Activated naive CD8-positive, alpha-beta T cell (primary cell): Measurements from ENCODE around the gene PSMC5.
"Not testable (repeated sequence)": the region's sequence is repeated elsewhere in the genome, so short reads cannot be mapped to it uniquely, and the experiment has no call there.

Source experiments
- H3K27ac Mint-ChIP-seq: one replicate; pipeline ENCODE4 v1.8.0; 2021; ENCODE audit warnings: mixed read lengths
- H3K27me3 Mint-ChIP-seq: one replicate; pipeline ENCODE4 v1.8.0; 2021; ENCODE audit warnings: mixed read lengths
- H3K36me3 Mint-ChIP-seq: one replicate; pipeline ENCODE4 v1.8.0; 2021; ENCODE audit warnings: mixed read lengths
- H3K4me1 Mint-ChIP-seq: one replicate; pipeline ENCODE4 v1.8.0; 2021; ENCODE audit warnings: low read depth, mixed read lengths
- H3K4me3 Mint-ChIP-seq: one replicate; pipeline ENCODE4 v1.8.0; 2021; ENCODE audit warnings: mild to moderate bottlenecking, mixed read lengths
- H3K9me3 Mint-ChIP-seq: one replicate; pipeline ENCODE4 v1.8.0; 2021; ENCODE audit warnings: low read depth, mixed read lengths

PSMC5 gene

GRCh38 chr17:63827002-63827800, at the start of gene PSMC5, which contains the start of gene FTSJ3:
TSS of gene PSMC5 (plus strand) at chr17:63827431. CDS start at chr17:63827491, 60 bp downstream.
TSS of gene FTSJ3 (minus strand) at chr17:63827663. CDS start at chr17:63826902, 761 bp downstream.
- peaks cover 17% of the 10 kb centered on the region for H3K36me3 Mint-ChIP-seq
- H3K9me3 Mint-ChIP-seq = no peaks in the 10 kb centered on the region
- peaks cover 69% of the 10 kb centered on the region for H3K4me1 Mint-ChIP-seq
- no peaks in the 10 kb centered on the region for H3K27me3 Mint-ChIP-seq
- peak within 1 kb of the TSS; percentile 96 for H3K4me3 Mint-ChIP-seq
- H3K27ac Mint-ChIP-seq = peak within 1 kb of the TSS; percentile 100

- Mint-ChIP-seq H3K27ac (peak overlapping the region; percentile 79), H3K4me3 (peak overlapping the region; percentile 33), H3K9me3 (no peaks in the 10 kb centered on the region), H3K4me1 (peaks cover 74% of the 10 kb centered on the region), H3K36me3 (peaks cover 7% of the 10 kb centered on the region), H3K27me3 (no peaks in the 10 kb centered on the region)
These were observed 46.7 kb upstream of the PSMC5 start for GRCh38 chr17:63780507-63780906.

GRCh38 chr17:63780928-63781327, 46.3 kb upstream of the PSMC5 start:
- Mint-ChIP-seq H3K27me3 (no peaks in the 10 kb centered on the region), H3K9me3 (no peaks in the 10 kb centered on the region), H3K36me3 (peaks cover 9% of the 10 kb centered on the region), H3K4me3 (peak overlapping the region; percentile 57), H3K27ac (peak overlapping the region; percentile 79), H3K4me1 (peaks cover 74% of the 10 kb centered on the region)

GRCh38 chr17:63783522-63783921, 43.7 kb upstream of the PSMC5 start:
- Mint-ChIP-seq H3K36me3 (peaks cover 2% of the 10 kb centered on the region), H3K9me3 (no peaks in the 10 kb centered on the region), H3K4me1 (peaks cover 50% of the 10 kb centered on the region), H3K27me3 (no peaks in the 10 kb centered on the region), H3K27ac (peak overlapping the region; percentile 55), H3K4me3 (no peak overlapping the region)

- Mint-ChIP-seq H3K27ac (peak overlapping the region; percentile 35), H3K9me3 (no peaks in the 10 kb centered on the region), H3K4me3 (no peak overlapping the region), H3K36me3 (peaks cover 2% of the 10 kb centered on the region), H3K4me1 (peaks cover 34% of the 10 kb centered on the region), H3K27me3 (no peaks in the 10 kb centered on the region)
These were observed 41.7 kb upstream of the PSMC5 start for GRCh38 chr17:63785556-63785955.

GRCh38 chr17:63786117-63786516, 41.1 kb upstream of the PSMC5 start:
- H3K9me3 Mint-ChIP-seq = no peaks in the 10 kb centered on the region
- peaks cover 29% of the 10 kb centered on the region for H3K4me1 Mint-ChIP-seq
- no peak overlapping the region for H3K4me3 Mint-ChIP-seq
- H3K27me3 Mint-ChIP-seq = no peaks in the 10 kb centered on the region
- no peak overlapping the region for H3K27ac Mint-ChIP-seq
- peaks cover 2% of the 10 kb centered on the region for H3K36me3 Mint-ChIP-seq

- Mint-ChIP-seq H3K27ac (no peak overlapping the region), H3K36me3 (peaks cover 2% of the 10 kb centered on the region), H3K9me3 (no peaks in the 10 kb centered on the region)
These were observed 40.1 kb upstream of the PSMC5 start for GRCh38 chr17:63786971-63787711.

GRCh38 chr17:63790057-63790456, 37.2 kb upstream of the PSMC5 start:
- Mint-ChIP-seq H3K27ac (no peak overlapping the region), H3K27me3 (no peaks in the 10 kb centered on the region), H3K36me3 (peaks cover 2% of the 10 kb centered on the region), H3K4me3 (no peak overlapping the region), H3K9me3 (no peaks in the 10 kb centered on the region), H3K4me1 (peaks cover 5% of the 10 kb centered on the region)

More at GRCh38 chr17:63786971-63787711, 40.1 kb upstream of the PSMC5 start:
- Mint-ChIP-seq H3K4me3 (no peak overlapping the region), H3K4me1 (peaks cover 26% of the 10 kb centered on the region), H3K27me3 (no peaks in the 10 kb centered on the region)

GRCh38 chr17:63792055-63792729, 35.0 kb upstream of the PSMC5 start:
- H3K36me3 Mint-ChIP-seq = no peaks in the 10 kb centered on the region

GRCh38 chr17:63796375-63796774, 30.9 kb upstream of the PSMC5 start:
- not testable (repeated sequence) for H3K4me3 Mint-ChIP-seq, H3K36me3 Mint-ChIP-seq

More at GRCh38 chr17:63792055-63792729, 35.0 kb upstream of the PSMC5 start:
- Mint-ChIP-seq H3K27me3 (no peaks in the 10 kb centered on the region), H3K27ac (no peak overlapping the region), H3K4me1 (peaks cover 1% of the 10 kb centered on the region), H3K9me3 (no peaks in the 10 kb centered on the region), H3K4me3 (no peak overlapping the region)

GRCh38 chr17:63798572-63799106, 28.6 kb upstream of the PSMC5 start:
- Mint-ChIP-seq H3K27me3 (no peaks in the 10 kb centered on the region), H3K27ac (no peak overlapping the region), H3K4me3 (no peak overlapping the region), H3K4me1 (peaks cover 1% of the 10 kb centered on the region), H3K9me3 (no peaks in the 10 kb centered on the region), H3K36me3 (peaks cover 6% of the 10 kb centered on the region)

More at GRCh38 chr17:63796375-63796774, 30.9 kb upstream of the PSMC5 start:
- not testable (repeated sequence) for H3K9me3 Mint-ChIP-seq, H3K27me3 Mint-ChIP-seq, H3K4me1 Mint-ChIP-seq, H3K27ac Mint-ChIP-seq

GRCh38 chr17:63800783-63801182, 26.4 kb upstream of the PSMC5 start:
- Mint-ChIP-seq H3K36me3 (peaks cover 6% of the 10 kb centered on the region), H3K4me1 (peaks cover 3% of the 10 kb centered on the region), H3K27me3 (no peaks in the 10 kb centered on the region), H3K9me3 (no peaks in the 10 kb centered on the region), H3K27ac (no peak overlapping the region), H3K4me3 (no peak overlapping the region)

GRCh38 chr17:63804328-63804727, 22.9 kb upstream of the PSMC5 start:
- Mint-ChIP-seq H3K36me3 (peaks cover 6% of the 10 kb centered on the region), H3K4me3 (no peak overlapping the region), H3K9me3 (no peaks in the 10 kb centered on the region), H3K27ac (peak overlapping the region; percentile 67), H3K27me3 (no peaks in the 10 kb centered on the region), H3K4me1 (peaks cover 6% of the 10 kb centered on the region)

- peaks cover 8% of the 10 kb centered on the region for H3K4me1 Mint-ChIP-seq
- H3K4me3 Mint-ChIP-seq = no peak overlapping the region
- no peaks in the 10 kb centered on the region for H3K9me3 Mint-ChIP-seq
- H3K27me3 Mint-ChIP-seq = no peaks in the 10 kb centered on the region
- H3K36me3 Mint-ChIP-seq = peaks cover 5% of the 10 kb centered on the region
- peak overlapping the region; percentile 46 for H3K27ac Mint-ChIP-seq
These were observed 21.6 kb upstream of the PSMC5 start for GRCh38 chr17:63805591-63805990.
